Kidney (tissue), 14 donors: ENCODE measurements around the gene VSIG2. TPM values are rescaled to one million over a fixed set of nuclear protein-coding genes. Genes with fewer than 3 reads are reported as not detected.

ENCODE experiments used
- DNase-seq, 5 donors: peaks; one replicate each; pipeline ENCODE4 v3.0.0-alpha.2; 2013 to 2020
- FAIRE-seq: peaks from 2 replicates; lab custom pipeline; 2012; peaks lifted over from hg19 to GRCh38; lab: Jason Lieb, UNC
- H3K27ac ChIP-seq, 2 donors: one replicate each; pipeline ENCODE4 v1.7.0; 2013; ENCODE audit warnings: low read depth in 2 of 2, low read length in 2 of 2, inconsistent platforms in 1 of 2
- H3K27me3 ChIP-seq: one replicate; pipeline ENCODE4 v1.7.1; 2013; ENCODE audit warnings: low read length, inconsistent platforms; ENCODE audit not compliant: control insufficient read depth, insufficient read depth
- H3K36me3 ChIP-seq, 3 donors: one replicate each; pipeline versions ENCODE4 v1.7.0 to v1.7.1; 2013; ENCODE audit warnings: low read length in 3 of 3, control low read depth in 1 of 3, inconsistent platforms in 1 of 3; ENCODE audit not compliant: insufficient read depth in 3 of 3, control insufficient read depth in 2 of 3
- H3K4me1 ChIP-seq, 3 donors: one replicate each; pipeline versions ENCODE4 v1.7.0 to v1.7.1; 2013; ENCODE audit warnings: low read length in 3 of 3, inconsistent platforms in 1 of 3, low read depth in 1 of 3; ENCODE audit not compliant: control insufficient read depth in 2 of 3, insufficient read depth in 2 of 3
- H3K4me3 ChIP-seq, 3 donors: one replicate each; pipeline versions ENCODE4 v1.7.0 to v1.8.1; 2013; ENCODE audit warnings: low read length in 3 of 3, control low read depth in 1 of 3, inconsistent platforms in 1 of 3
- H3K9ac ChIP-seq, 3 donors: one replicate each; pipeline versions ENCODE4 v1.7.0 to v1.7.1; 2013; ENCODE audit warnings: low read length in 3 of 3, control low read depth in 1 of 3, inconsistent platforms in 1 of 3
- H3K9me3 ChIP-seq, 3 donors: one replicate each; pipeline versions ENCODE4 v1.7.0 to v1.7.1; 2013; ENCODE audit warnings: low read length in 3 of 3, control low read depth in 1 of 3, inconsistent platforms in 1 of 3; ENCODE audit not compliant: control insufficient read depth in 2 of 3, insufficient read depth in 1 of 3
- CTCF ChIP-seq: IDR thresholded peaks from 3 replicates; pipeline ENCODE4 v1.5.1; 2012; ENCODE audit warnings: mild to moderate bottlenecking, moderate library complexity, borderline replicate concordance; ENCODE audit not compliant: insufficient read depth; ENCODE audit errors: extremely low read depth
- intact Hi-C: fragments of 100-400 bp; cut with DNase I; formaldehyde crosslinking; loops from one replicate; pipeline ENCODE4 v1.11.1; 2022
- polyA plus RNA-seq: library from polyadenylated mRNA; stranded (reverse); fragments of 350-450 nt; fragmentation: Illumina TruSeq; extraction: RNeasy Lipid Tissue Mini Kit (QIAGEN cat#74804); gene quantifications from one replicate; pipeline ENCODE4 v1.2.3, GENCODE V29; 2014; ENCODE audit warnings: low read depth, low replicate concordance; ENCODE audit not compliant: insufficient read depth
- total RNA-seq: library from RNA; stranded (reverse); fragmentation: NEBNext Ultra II Directional; extraction: Animal tissue kit (Norgen Biotek cat#: 25700); gene quantifications from one replicate; pipeline ENCODE4 v1.2.1, GENCODE V29; 2021
- donor health status: control.
- donor health status: control.
- donor health status: control.
- donor health status: control.
- donor health status: control.
- donor health status: DM: yes; HTN: yes; CAD: no.
- donor health status: Normal renal cell carcinoma (clear cell type).

VSIG2 gene
- total and polyA plus RNA-seq, 2 donors from 2014 or later, result 3.9 to 11.7 TPM

- peaks cover 0 to 17% (median 10%) of the 10 kb centered on the region in 3 donors for H3K4me1 ChIP-seq
- intact Hi-C loops, result no loop called here
- H3K9me3 ChIP-seq, result no peaks in the 10 kb centered on the region
- no peak overlapping the region for H3K9ac ChIP-seq
- FAIRE-seq (no peak), DNase-seq (no peak)
- no peak for TF ChIP-seq CTCF
- H3K36me3 ChIP-seq, result no peaks in the 10 kb centered on the region
- peaks cover 42% of the 10 kb centered on the region for H3K27me3 ChIP-seq
- H3K27ac ChIP-seq, result no peak overlapping the region
- no peak overlapping the region for H3K4me3 ChIP-seq
These were observed 9.0 kb downstream of the VSIG2 start for GRCh38 chr11:124743050-124743449.

GRCh38 chr11:124742555-124742954, 9.5 kb downstream of the VSIG2 start:
- no peaks in the 10 kb centered on the region for H3K36me3 ChIP-seq
- no peak for FAIRE-seq
- TF ChIP-seq CTCF, result no peak
- H3K27ac ChIP-seq, result no peak overlapping the region
- H3K27me3 ChIP-seq, result peaks cover 39% of the 10 kb centered on the region
- H3K4me3 ChIP-seq, result no peak overlapping the region
- intact Hi-C loops, result no loop called here
- peak in 1 of 5 donors; percentile 1 for DNase-seq
- H3K9ac ChIP-seq, result no peak overlapping the region
- H3K9me3 ChIP-seq, result no peaks in the 10 kb centered on the region
- H3K4me1 ChIP-seq, result peaks cover 0 to 17% (median 10%) of the 10 kb centered on the region in 3 donors

GRCh38 chr11:124740277-124740882, 11.7 kb downstream of the VSIG2 start:
- Histone ChIP-seq H3K4me3 (peak overlapping the region; percentile 34 to 63 (median 56)), H3K9ac (no peak overlapping the region), H3K9me3 (no peaks in the 10 kb centered on the region), H3K27me3 (peaks cover 32% of the 10 kb centered on the region), H3K4me1 (peaks cover 0 to 10% (median 5%) of the 10 kb centered on the region in 3 donors), H3K27ac (no peak overlapping the region), H3K36me3 (no peaks in the 10 kb centered on the region)
- TF ChIP-seq CTCF, result peak; percentile 35
- peak in 4 of 5 donors; percentile 29 to 82 (median 52) for DNase-seq
- no peak for FAIRE-seq
- intact Hi-C loops, result no loop called here
